Measurements from ENCODE around the gene MUC13.
"Not testable (repeated sequence)": the region's sequence is repeated elsewhere in the genome, so short reads cannot be mapped to it uniquely, and the experiment has no call there.

The MUC13 gene
- 0 to 0.54 (median 0.22) reads per million in 4 experiments for total RNA-seq

DNA sequence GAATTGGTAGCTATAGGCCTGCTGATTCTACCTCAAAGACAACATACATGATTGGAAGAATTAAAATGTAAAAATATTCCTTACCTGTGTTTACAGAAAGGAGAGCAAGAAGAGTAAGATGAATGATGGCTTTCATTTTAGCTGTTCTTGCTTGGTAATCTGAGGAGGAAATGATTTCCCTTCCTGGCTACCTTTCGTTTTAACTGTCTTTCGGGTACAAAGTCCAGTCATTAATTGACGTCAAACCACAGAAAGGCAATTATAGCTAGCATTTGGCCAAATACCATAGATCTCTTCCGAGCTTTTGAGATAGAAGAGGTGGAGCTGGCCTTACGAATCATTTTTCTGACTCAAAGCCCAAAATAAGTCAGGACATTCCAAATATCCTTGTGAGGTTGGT, at the start of gene MUC13:
TSS of gene MUC13 (minus strand) at position 175 of the 400 bp plus-strand sequence. CDS start at position 136, 39 bp downstream.
- no peak for DNase-seq

- DNase-seq: no peak
Observed at GRCh38 chr3:124982855-124983254, 48.3 kb upstream of the MUC13 start.

DNA sequence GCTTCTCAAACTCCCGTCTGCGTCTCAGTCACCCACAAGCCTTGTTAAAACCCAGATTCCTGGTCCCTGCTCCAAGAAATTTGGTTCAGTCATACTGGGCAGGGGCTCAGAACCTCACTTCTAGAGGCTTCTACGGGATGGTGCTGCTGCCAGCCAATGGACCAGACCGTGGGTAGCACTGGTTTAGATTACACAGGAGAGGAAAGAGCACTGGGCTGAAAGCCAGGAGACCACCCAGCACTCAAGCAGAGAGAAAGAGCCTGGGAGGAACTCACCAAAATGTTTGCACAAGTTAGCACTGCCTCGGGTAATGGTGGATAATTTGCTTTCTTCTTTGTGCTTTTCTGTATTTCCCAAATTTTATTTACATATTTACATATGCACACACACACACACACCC, 46.9 kb upstream of the MUC13 start:
- no peak for DNase-seq

DNA sequence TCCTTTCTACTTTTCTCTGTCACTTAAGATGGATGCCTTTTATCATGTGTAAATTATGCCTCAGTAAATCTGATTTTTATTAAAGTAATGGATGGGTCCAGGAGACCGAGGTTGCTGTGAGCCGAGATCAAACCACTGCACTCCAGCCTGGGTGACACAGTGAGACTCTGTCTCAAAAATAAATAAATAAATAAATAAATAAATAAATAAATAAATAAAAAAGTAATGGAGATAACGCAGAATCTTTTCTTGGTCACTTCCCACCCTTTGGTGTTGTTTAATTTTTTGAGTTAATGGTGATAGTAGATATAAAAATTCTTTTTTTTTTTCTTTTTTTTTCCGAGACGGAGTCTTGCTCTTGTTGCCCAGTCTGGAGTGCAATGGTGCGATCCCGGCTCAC, 44.1 kb upstream of the MUC13 start:
- no peak for DNase-seq

- no peak for DNase-seq
Observed at GRCh38 chr3:124976383-124976782, 41.8 kb upstream of the MUC13 start.

- no peak for DNase-seq
Observed at GRCh38 chr3:124974691-124975090, 40.1 kb upstream of the MUC13 start.

GRCh38 chr3:124973290-124973689, 38.7 kb upstream of the MUC13 start:
- DNase-seq: no peak

- DNase-seq: no peak
Observed at GRCh38 chr3:124972457-124972856, 37.9 kb upstream of the MUC13 start.

DNA sequence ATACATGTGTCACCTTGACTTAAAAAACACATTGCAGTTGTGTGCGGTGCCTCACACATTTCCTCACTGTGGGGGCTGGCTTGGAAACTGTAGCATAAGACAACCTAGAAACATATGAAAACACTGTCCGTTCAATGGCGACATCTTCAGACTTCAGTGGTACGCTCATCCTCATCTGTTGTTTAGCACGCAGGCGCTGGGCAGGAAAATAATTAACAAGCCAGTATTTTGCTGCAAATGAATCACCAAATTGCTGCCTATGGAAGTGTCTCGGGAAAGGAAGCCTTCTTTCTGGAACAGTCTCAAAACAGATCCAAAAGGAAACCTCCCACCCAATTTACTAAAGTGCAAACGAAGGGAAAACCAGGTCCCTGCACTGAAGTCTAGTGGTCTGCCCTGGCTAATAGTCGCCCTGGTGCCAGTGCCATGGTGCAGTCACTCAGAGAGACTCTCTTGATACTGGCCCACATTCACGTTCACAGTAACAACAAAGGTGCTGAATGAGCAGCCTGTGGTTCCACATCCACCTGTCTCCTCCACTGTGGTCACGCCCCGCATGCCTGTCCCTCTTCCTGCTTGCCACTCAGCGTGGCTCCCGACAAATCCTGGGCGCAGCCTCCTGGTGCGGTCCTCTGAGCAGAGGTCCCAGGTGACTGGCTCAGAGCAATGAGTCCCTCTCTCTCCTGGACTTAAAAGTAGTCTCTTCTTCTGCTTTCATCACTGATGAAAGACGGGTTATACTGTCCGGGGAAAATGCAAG, 35.6 kb upstream of the MUC13 start:
- DNase-seq: no peak

DNA sequence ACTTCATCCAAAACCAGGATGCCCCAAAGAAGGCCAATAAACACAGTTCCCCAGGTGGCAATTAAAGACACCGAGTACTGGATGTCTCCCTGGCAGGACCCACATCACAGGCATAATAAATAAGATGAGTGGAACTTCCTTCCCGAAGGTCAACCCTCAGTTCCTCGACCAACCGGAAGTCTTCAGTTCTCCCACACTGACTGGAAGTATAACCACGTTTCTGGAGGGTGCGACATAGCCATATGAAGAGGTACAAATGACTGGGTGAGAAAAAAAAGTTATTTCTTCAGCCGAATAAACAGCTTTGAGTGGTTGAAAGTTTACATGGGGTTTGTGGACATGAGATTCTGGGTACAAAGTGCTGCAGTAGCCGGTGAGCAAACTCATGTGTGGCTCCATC, 34.6 kb upstream of the MUC13 start:
- no peak for DNase-seq

DNA sequence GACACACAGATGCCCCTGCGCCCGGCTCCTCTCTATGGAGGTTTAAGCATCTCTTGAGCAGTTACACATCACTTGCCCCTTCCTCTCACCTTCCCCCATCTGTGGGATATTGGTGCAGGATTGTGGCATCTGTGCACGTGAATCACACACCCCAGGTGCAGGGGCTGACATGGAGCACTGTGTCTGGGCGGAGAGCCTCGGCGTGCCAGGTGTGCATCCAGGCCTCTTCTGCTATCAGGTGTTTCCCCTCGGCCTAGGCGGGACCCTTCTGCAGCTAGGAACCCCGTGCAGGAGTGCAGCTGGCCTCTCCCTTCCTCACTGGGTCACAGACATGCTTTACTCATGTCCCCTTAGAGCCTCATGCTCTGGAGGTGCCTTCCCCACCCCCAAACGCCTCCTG, 33.4 kb upstream of the MUC13 start:
- DNase-seq: no peak

GRCh38 chr3:124966521-124967445, 32.2 kb upstream of the MUC13 start:
- DNase-seq: no peak

- DNase-seq: no peak
Observed at GRCh38 chr3:124965413-124965812, 30.9 kb upstream of the MUC13 start.

- DNase-seq: no peak
Observed at GRCh38 chr3:124964387-124964786, 29.8 kb upstream of the MUC13 start.

GRCh38 chr3:124963755-124964154, 29.2 kb upstream of the MUC13 start:
- DNase-seq: no peak

- DNase-seq: no peak
Observed at GRCh38 chr3:124962403-124962940, 27.9 kb upstream of the MUC13 start.

GRCh38 chr3:124960698-124961097, 26.1 kb upstream of the MUC13 start:
- no peak for DNase-seq

DNA sequence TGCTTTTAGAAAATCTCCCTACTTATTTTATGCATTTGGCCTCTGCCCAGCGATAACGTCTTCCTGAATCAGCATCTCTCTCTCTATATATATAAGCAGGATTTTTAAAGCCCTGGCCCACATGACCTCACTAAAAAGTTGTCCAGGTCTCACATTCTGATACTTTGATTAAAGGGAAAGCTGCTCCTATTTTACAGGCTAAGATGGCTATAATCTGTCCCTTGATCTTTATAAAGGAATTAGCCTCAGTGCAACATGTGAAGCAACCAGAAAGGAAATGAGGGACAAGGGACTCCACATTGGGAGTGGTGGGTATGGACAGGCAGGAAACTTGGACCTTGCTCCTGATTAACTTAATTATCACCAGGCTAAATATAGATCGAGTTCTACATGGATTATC, 25.6 kb upstream of the MUC13 start:
- no peak for DNase-seq

DNA sequence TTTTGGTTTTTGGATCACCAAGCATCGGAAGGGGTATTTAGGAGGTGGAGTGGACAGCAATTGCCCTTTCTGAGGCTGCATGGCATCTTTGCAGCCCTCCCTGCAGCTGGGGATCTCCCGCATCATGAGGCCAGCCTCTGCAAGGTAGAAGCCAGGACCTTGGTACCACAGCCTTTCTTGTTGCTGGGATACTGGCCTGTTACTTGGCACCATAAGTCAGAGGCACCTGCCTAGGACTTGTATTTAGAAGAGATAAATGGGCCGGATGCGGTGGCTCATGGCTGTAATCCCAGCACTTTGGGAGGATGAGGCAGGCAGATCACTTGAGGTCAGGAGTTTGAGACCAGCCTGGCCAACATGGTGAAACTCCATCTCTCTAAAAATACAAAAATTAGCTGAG, 23.4 kb upstream of the MUC13 start:
- not testable (repeated sequence) for DNase-seq

GRCh38 chr3:124952282-124952855, 17.8 kb upstream of the MUC13 start:
- DNase-seq: no peak

DNA sequence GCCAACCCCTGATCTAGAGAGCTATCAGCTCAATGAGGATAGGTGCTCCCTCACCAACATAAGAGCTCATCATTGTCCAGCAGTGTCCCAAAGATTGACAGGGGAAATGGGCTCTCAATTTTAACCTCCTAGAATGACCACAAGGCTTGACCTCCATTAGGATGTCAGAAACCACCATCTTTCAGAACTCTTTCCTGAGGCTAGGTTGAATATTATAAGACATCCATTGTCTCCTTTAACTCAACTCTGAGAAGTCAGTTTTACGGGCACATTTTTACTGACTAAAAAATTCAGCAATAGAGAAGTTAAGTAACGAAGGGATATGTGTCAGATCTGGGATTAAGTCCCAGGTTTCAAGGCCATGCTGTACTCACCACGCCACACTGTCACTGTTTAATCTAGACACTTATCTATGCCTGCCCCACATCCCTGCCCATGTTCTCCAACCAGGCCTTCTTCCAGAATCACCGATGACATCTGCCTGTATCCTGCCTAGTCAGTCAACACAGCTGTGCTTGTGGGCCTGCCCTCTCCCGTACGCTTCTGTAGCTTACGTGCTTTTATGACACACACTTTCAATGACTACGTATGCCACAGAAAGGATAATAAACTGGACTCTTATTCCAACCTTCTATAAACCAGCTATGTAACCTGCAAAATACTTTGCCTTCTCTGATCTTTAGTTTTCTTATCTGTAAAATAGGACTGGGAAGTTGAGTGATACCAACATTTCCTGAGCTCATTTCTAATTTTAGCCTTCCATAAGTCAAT, 17.1 kb upstream of the MUC13 start:
- DNase-seq: no peak

DNA sequence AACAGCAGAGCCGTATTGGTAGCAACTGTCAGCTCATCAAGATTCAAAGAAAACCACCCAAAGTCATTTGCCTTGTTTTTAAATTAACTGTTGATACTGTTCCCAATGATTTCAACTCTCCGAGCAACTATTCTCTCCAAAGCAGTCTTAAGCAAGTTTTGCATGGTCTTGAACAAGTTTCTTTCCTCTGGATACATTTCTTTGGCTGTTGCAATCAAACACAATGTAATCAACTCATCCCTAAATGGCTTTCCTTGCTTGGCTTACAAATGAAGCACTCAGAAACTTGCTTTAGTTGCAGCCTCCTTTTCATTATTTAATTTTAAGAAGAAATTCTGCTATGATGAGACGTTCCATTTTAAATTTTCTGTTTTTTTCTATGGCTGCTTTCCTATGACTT, 15.5 kb upstream of the MUC13 start:
- DNase-seq: no peak

Measured in effector CD8-positive, alpha-beta T cell (primary cell).